Activated naive CD8-positive, alpha-beta T cell treated with anti-CD3 and anti-CD28 coated beads, Interleukin-2, amount 50 U/mL, for 16 hours (primary cell): ENCODE measurements around the gene TRAPPC4.
"Not testable (repeated sequence)": the region's sequence is repeated elsewhere in the genome, so short reads cannot be mapped to it uniquely, and the experiment has no call there.

Experiments used
- DNase-seq: peaks from one replicate; pipeline ENCODE4 v3.0.0-alpha.2; 2020; ENCODE audit warnings: low read depth, low spot score

The TRAPPC4 gene

GRCh38 chr11:119033421-119033820 lies 14.9 kb downstream of the TRAPPC4 start:
- not testable (repeated sequence) for DNase-seq

- no peak for DNase-seq
Measured at GRCh38 chr11:119034813-119035212, 16.2 kb downstream of the TRAPPC4 start.

GRCh38 chr11:119038884-119039283 lies 20.3 kb downstream of the TRAPPC4 start:
- no peak for DNase-seq

- DNase-seq, result not testable (repeated sequence)
Measured at GRCh38 chr11:119039471-119039870, 20.9 kb downstream of the TRAPPC4 start.

- no peak for DNase-seq
Measured at GRCh38 chr11:119041821-119042514, 23.4 kb downstream of the TRAPPC4 start.

- DNase-seq, result no peak
Measured at GRCh38 chr11:119042927-119043326, 24.4 kb downstream of the TRAPPC4 start.

- no peak for DNase-seq
Measured at GRCh38 chr11:119044708-119045107, 26.1 kb downstream of the TRAPPC4 start.

- DNase-seq, result no peak
Measured at GRCh38 chr11:119046489-119046888, 27.9 kb downstream of the TRAPPC4 start.

- no peak for DNase-seq
Measured at GRCh38 chr11:119047205-119047604, 28.6 kb downstream of the TRAPPC4 start.

GRCh38 chr11:119048644-119049043 lies 30.1 kb downstream of the TRAPPC4 start:
- DNase-seq, result no peak

- no peak for DNase-seq
Measured at GRCh38 chr11:119049081-119049480, 30.5 kb downstream of the TRAPPC4 start.

- DNase-seq, result no peak
Measured at GRCh38 chr11:119051440-119052162, 33.0 kb downstream of the TRAPPC4 start.

- DNase-seq, result no peak
Measured at GRCh38 chr11:119052163-119052814, 33.7 kb downstream of the TRAPPC4 start.

- no peak for DNase-seq
Measured at GRCh38 chr11:119054418-119054817, 35.9 kb downstream of the TRAPPC4 start.

GRCh38 chr11:119055901-119056300 lies 37.3 kb downstream of the TRAPPC4 start:
- DNase-seq, result no peak

- DNase-seq, result peak; percentile 6
Measured at GRCh38 chr11:119056421-119056999, 37.9 kb downstream of the TRAPPC4 start.

- DNase-seq, result peak; percentile 98
Measured at GRCh38 chr11:119057000-119057769, 38.6 kb downstream of the TRAPPC4 start, which contains the start of gene HYOU1. HYOU1 (minus strand) TSS chr11:119057205; CDS start chr11:119056160, 1,045 bp downstream.

- DNase-seq, result not testable (repeated sequence)
Measured at GRCh38 chr11:119059128-119059527, 40.6 kb downstream of the TRAPPC4 start.

- no peak for DNase-seq
Measured at GRCh38 chr11:119061256-119061655, 42.7 kb downstream of the TRAPPC4 start.

GRCh38 chr11:119062779-119063178 lies 44.2 kb downstream of the TRAPPC4 start:
- DNase-seq, result no peak

GRCh38 chr11:119065369-119065768 lies 46.8 kb downstream of the TRAPPC4 start:
- DNase-seq, result no peak
